ENCODE measurements around the gene ICOS.

GRCh38 chr2:203949228-203949627 is 12.7 kb downstream of the ICOS start:
- TF ChIP-seq CTCF (IDR thresholded peaks at IDR 0.05): no peak
- TF ChIP-seq POLR2A (IDR thresholded peaks at IDR 0.05): no peak
